GM13977 (cell line): Measurements from ENCODE around the gene ACTR6.

Experiments used
- DNase-seq: peaks from one replicate; pipeline ENCODE4 v3.0.0; 2012; ENCODE audit warnings: low spot score
- in situ Hi-C: fragments of 300-500 bp; cut with MboI; formaldehyde crosslinking; loops from one replicate; pipeline ENCODE4 v1.12.0; 2022; ENCODE audit warnings: low sequenced_read_pairs, low pct_unique_long_range_greater_than_20kb, mixed read lengths, inconsistent platforms; ENCODE audit not compliant: unreplicated experiment
- TF ChIP-seq, protein P1 (sequence below): IDR thresholded peaks from 2 replicates; pipeline ENCODE4 v1.5.1; 2012; ENCODE audit warnings: mild to moderate bottlenecking, control low read depth; ENCODE audit not compliant: insufficient read depth; ENCODE audit errors: extremely low read depth, missing control alignments

ACTR6 gene

DNA sequence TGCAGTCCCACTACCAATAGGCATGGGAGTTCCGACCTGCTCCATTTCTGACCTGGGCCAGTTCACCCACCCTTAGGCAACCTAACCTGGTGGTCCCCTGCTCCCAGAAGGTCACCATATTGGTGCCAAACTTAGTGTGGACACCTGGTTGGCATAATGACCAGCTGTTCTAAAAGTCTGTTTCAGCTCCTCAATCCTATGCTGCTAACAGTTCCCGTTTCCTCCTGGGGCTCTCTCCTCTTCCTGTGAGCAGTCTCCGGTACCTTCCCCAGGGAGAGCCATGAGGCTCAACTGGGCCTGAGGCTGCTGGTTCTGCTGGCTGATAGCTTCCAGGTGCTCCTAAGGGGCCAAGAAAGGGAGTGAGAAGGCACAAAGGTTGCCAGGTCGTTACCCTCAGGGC is 42.1 kb upstream of the ACTR6 start:
- DNase-seq = no peak
- in situ Hi-C loops = no loop called here
- TF ChIP-seq, protein P1, sequence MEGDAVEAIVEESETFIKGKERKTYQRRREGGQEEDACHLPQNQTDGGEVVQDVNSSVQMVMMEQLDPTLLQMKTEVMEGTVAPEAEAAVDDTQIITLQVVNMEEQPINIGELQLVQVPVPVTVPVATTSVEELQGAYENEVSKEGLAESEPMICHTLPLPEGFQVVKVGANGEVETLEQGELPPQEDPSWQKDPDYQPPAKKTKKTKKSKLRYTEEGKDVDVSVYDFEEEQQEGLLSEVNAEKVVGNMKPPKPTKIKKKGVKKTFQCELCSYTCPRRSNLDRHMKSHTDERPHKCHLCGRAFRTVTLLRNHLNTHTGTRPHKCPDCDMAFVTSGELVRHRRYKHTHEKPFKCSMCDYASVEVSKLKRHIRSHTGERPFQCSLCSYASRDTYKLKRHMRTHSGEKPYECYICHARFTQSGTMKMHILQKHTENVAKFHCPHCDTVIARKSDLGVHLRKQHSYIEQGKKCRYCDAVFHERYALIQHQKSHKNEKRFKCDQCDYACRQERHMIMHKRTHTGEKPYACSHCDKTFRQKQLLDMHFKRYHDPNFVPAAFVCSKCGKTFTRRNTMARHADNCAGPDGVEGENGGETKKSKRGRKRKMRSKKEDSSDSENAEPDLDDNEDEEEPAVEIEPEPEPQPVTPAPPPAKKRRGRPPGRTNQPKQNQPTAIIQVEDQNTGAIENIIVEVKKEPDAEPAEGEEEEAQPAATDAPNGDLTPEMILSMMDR = no peak

DNA sequence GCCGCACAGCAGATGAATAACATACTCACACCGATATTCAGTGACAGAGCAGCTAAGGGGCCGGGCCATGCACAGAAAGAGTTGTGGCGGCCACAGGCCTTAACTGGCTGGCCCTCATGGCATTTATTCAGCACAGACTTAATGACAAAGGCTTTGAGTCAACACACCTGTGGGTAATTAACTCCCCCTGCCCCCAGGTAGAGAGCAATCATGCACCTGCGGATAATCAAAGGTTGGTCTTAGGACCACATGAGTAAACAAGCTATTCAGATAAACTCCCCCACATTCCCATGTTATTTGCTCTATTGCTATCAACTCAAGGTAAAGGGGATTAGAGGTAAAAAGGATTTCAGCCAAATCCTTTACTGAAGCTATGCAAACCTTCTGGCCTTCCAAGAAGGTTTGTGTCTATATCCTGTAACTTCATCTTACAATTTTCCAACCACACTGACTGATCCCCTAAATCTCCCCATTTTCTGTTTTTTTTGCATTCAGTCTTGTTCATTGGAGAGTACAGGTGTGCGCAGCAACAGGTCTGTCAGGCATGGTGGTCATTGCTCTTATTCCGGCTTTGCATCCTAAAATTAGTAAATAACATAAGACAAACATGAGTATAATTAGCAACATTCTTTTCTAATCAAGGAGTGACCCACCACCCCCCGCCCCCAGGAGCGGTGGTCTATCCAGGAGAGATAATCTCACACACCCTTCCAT is 41.1 kb upstream of the ACTR6 start:
- in situ Hi-C loops = no loop called here
- no peak for DNase-seq
- TF ChIP-seq, protein P1 = no peak

DNA sequence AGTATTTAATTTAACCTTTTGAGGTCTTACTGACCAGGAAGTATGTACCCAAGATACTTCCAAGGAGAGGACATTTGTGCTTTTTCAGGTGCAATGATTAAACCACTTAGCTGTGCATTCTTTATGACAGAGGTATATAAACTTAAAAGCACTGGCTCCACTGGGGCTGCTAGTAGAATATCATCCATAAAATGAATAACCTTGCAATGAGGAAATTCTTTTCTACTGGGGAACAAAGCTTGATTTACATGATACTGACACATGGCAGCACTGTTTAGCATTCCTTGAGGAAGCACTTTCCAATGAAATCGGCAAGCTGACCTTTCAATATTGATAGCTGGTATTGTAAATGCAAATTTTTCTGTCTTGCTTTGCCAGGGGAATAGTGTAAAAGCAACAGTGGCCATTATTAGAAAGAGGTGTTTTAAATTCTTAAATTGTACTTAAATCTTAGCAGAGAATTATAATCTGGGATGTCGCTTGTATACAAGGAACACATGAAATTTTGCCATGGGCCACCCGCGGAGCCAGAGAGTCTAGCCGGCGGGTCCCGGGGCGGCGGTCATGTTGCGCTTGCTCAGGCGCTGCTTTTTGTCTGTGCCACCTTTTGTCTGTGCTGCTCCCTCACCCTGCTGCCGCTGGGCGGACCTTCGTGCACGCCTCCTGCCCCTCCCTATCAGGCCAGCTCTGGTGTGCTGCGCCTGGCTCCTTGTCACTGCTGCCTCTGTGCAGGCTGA is 37.0 kb upstream of the ACTR6 start:
- TF ChIP-seq, protein P1 = peak; percentile 16
- peak; percentile 75 for DNase-seq
- in situ Hi-C loops = no loop called here

DNA sequence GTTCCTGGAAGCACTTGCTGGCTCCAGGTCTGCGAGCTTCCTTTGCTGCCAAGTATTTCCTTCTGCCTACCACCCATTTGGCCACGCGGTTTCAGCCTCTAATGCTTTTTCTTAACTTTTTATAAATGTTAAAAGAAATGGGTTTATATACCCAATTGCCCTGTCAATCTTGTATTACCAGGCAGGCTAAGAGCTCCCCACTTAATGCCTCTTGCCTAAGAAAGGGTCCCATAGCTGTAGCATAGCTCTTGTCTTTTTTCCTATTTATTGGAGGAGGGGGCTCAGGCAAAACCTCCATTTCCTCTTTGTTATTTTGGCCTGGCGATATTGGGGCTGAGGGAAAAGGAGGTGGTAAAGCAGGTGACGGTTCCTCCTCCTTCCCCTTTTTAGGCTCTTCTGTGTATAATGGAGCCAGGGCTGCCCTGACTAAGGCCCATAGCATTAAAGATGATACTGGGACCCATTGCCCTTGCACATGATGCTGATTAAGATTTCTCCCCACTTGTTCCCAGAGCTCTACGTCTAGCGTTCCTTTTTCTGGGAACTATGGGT is 36.4 kb upstream of the ACTR6 start:
- DNase-seq = no peak
- TF ChIP-seq, protein P1 = no peak
- in situ Hi-C loops = no loop called here

DNA sequence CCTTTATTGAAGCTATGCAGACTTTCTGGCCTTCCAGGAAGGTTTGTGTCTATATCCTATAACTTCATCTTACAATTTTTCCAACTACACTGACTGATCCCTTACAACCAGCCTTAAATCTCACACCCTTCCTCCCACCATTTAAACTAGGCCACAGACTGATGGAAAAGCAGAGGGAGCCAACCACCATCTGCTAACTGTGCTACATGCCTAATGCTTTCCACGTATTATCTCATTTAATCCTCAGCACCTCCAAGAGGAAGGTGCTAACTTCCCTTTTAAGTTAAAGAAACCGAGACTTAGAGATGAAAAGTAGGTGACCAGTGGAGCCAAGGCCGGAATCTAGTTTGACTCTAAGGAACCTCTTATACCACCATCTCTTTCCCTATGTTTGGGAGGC is 35.3 kb upstream of the ACTR6 start:
- DNase-seq = no peak
- in situ Hi-C loops = no loop called here
- TF ChIP-seq, protein P1 = no peak

DNA sequence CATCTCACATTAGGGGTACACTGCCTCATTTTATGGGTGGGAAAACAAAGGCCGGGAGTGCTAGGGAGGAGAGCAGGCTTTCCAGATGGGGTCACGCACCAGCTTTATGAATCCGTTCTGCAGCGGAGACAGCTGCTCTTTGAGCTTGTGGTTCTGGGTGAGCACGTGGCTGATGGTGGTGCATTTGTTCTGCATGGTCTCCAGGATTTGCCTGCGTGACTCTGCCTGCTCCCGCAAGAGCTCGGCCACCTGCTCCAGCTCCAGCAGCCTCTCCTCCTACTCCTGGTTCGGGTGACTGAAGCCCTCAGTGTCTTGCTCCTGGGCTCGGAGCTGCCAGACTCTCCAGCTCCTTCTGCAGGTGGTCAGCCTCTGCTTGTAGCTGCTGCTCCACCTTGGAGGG is 34.4 kb upstream of the ACTR6 start:
- no peak for DNase-seq
- in situ Hi-C loops = no loop called here
- TF ChIP-seq, protein P1 = no peak
